ENCODE measurements around the gene AIPL1. TPM values are rescaled to one million over a fixed set of nuclear protein-coding genes. Genes with fewer than 3 reads are reported as not detected.

The AIPL1 gene
- total and polyA plus RNA-seq, 10 donors, result 0.10 to 0.34 (median 0.26) TPM; not detected in 4

GRCh38 chr17:6456914-6457687 lies 22.2 kb upstream of the AIPL1 start:
- Histone ChIP-seq H3K9me3 (no peaks in the 10 kb centered on the region), H3K27me3 (replicated peaks in 1 of 7) (peaks cover 0 to 15% (median 0%) of the 10 kb centered on the region in 7 donors), H3K4me1 (peaks cover 14 to 99% (median 59%) of the 10 kb centered on the region in 6 donors), H3K4me3 (no peak overlapping the region), H3K27ac (peak overlapping the region in 5 of 8 donors; percentile 53 to 88 (median 81)), H3K36me3 (peaks cover 0 to 44% (median 0%) of the 10 kb centered on the region in 6 donors)
- 67 to 75% (median 70%) methylated on average over 14 of the region's 14 CpGs for WGBS, 5 donors
- intact Hi-C loops (cut with DNase I; ENCODE audit: low total_unique reads), result no loop called here
- TF ChIP-seq, protein P1, sequence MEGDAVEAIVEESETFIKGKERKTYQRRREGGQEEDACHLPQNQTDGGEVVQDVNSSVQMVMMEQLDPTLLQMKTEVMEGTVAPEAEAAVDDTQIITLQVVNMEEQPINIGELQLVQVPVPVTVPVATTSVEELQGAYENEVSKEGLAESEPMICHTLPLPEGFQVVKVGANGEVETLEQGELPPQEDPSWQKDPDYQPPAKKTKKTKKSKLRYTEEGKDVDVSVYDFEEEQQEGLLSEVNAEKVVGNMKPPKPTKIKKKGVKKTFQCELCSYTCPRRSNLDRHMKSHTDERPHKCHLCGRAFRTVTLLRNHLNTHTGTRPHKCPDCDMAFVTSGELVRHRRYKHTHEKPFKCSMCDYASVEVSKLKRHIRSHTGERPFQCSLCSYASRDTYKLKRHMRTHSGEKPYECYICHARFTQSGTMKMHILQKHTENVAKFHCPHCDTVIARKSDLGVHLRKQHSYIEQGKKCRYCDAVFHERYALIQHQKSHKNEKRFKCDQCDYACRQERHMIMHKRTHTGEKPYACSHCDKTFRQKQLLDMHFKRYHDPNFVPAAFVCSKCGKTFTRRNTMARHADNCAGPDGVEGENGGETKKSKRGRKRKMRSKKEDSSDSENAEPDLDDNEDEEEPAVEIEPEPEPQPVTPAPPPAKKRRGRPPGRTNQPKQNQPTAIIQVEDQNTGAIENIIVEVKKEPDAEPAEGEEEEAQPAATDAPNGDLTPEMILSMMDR (IDR thresholded peaks at IDR 0.05 in 8 of 11, conservative IDR thresholded peaks at IDR 0.05 in 3 of 11), result no peak
- TF ChIP-seq POLR2A (IDR thresholded peaks at IDR 0.05), result no peak
- peak in 1 of 3 donors; percentile 18 for TF ChIP-seq POLR2AphosphoS5 (IDR thresholded peaks at IDR 0.05)
- peak; percentile 62 for DNase-seq

- peak overlapping the region in 5 of 8 donors; percentile 53 to 88 (median 81) for H3K27ac ChIP-seq
- DNase-seq, result peak; percentile 51
- 81 to 87% (median 85%) methylated on average over 9 of the region's 9 CpGs for WGBS, 5 donors
- H3K4me3 ChIP-seq, result no peak overlapping the region
- TF ChIP-seq, protein P1 (IDR thresholded peaks at IDR 0.05 in 8 of 11, conservative IDR thresholded peaks at IDR 0.05 in 3 of 11), result no peak
- TF ChIP-seq POLR2AphosphoS5 (IDR thresholded peaks at IDR 0.05), result peak in 1 of 3 donors; percentile 19
- TF ChIP-seq POLR2A (IDR thresholded peaks at IDR 0.05), result no peak
- intact Hi-C loops (cut with DNase I; ENCODE audit: low total_unique reads), result no loop called here
- H3K27me3 ChIP-seq (replicated peaks in 1 of 7), result peaks cover 0 to 15% (median 0%) of the 10 kb centered on the region in 7 donors
- H3K36me3 ChIP-seq, result peaks cover 0 to 37% (median 0%) of the 10 kb centered on the region in 6 donors
- no peaks in the 10 kb centered on the region for H3K9me3 ChIP-seq
- H3K4me1 ChIP-seq, result peaks cover 14 to 99% (median 62%) of the 10 kb centered on the region in 6 donors
Measured at GRCh38 chr17:6456321-6456720, 21.4 kb upstream of the AIPL1 start.

- H3K4me1 ChIP-seq, result peaks cover 14 to 99% (median 64%) of the 10 kb centered on the region in 6 donors
- peak overlapping the region in 3 of 8 donors; percentile 4 to 53 (median 13) for H3K4me3 ChIP-seq
- H3K9me3 ChIP-seq, result no peaks in the 10 kb centered on the region
- peaks cover 0 to 33% (median 0%) of the 10 kb centered on the region in 6 donors for H3K36me3 ChIP-seq
- H3K27ac ChIP-seq, result peak overlapping the region; percentile 68 to 88 (median 80)
- H3K27me3 ChIP-seq (replicated peaks in 1 of 7), result peaks cover 0 to 15% (median 0%) of the 10 kb centered on the region in 7 donors
- WGBS, 5 donors, result 1 to 13% (median 9%) methylated on average over 19 to 35 of the region's 35 CpGs
- TF ChIP-seq POLR2A (IDR thresholded peaks at IDR 0.05), result no peak
- peak; percentile 66 to 78 (median 78) for TF ChIP-seq POLR2AphosphoS5 (IDR thresholded peaks at IDR 0.05)
- TF ChIP-seq, protein P1 (IDR thresholded peaks at IDR 0.05 in 8 of 11, conservative IDR thresholded peaks at IDR 0.05 in 3 of 11), result no peak
- intact Hi-C loops (cut with DNase I; ENCODE audit: low total_unique reads), result no loop called here
- peak; percentile 91 for DNase-seq
Measured at GRCh38 chr17:6455321-6455705, 20.4 kb upstream of the AIPL1 start.
